MM.1S (cell line): ENCODE results near the gene RAPGEF6.

Experiments used
- DNase-seq: peaks from one replicate; pipeline ENCODE4 v3.0.0-alpha.2; 2015
- H2AFZ ChIP-seq: fragments of 300-600 bp; sonication (generic); 2 replicates; pipeline ENCODE4 v1.6.0; 2016; ENCODE audit warnings: antibody characterized with exemption, low read length
- H3F3A ChIP-seq: fragments of 300-600 bp; sonication (generic); 2 replicates; pipeline ENCODE4 v1.6.1; 2016; ENCODE audit warnings: mild to moderate bottlenecking, antibody characterized with exemption, low read length, moderate library complexity, mixed read lengths; ENCODE audit not compliant: insufficient read depth
- H3K27ac ChIP-seq: fragments of 300-600 bp; sonication (generic); 2 replicates; pipeline ENCODE4 v1.5.1; 2016; ENCODE audit warnings: mild to moderate bottlenecking, low read length
- H3K27me3 ChIP-seq: fragments of 300-600 bp; sonication (generic); replicated peaks from 2 replicates; pipeline ENCODE4 v1.6.0; 2016; ENCODE audit warnings: low read length; ENCODE audit not compliant: insufficient read depth
- H3K36me3 ChIP-seq: fragments of 300-600 bp; sonication (generic); replicated peaks from 2 replicates; pipeline ENCODE4 v1.6.1; 2016; ENCODE audit warnings: mild to moderate bottlenecking, low read length, mixed read lengths; ENCODE audit not compliant: insufficient read depth
- H3K4me1 ChIP-seq: fragments of 300-600 bp; sonication (generic); 2 replicates; pipeline ENCODE4 v1.6.1; 2016; ENCODE audit warnings: low read length, mixed read lengths
- H3K4me2 ChIP-seq: fragments of 300-600 bp; sonication (generic); 2 replicates; pipeline ENCODE4 v1.6.0; 2016; ENCODE audit warnings: low read depth, low read length
- H3K4me3 ChIP-seq: fragments of 300-600 bp; sonication (generic); 2 replicates; pipeline ENCODE4 v1.5.1; 2016; ENCODE audit warnings: low read length, mixed read lengths
- H3K79me2 ChIP-seq: fragments of 300-600 bp; sonication (generic); 2 replicates; pipeline ENCODE4 v1.6.1; 2016; ENCODE audit warnings: mixed run types, low read length, mixed read lengths
- H3K9ac ChIP-seq: fragments of 300-600 bp; sonication (generic); 2 replicates; pipeline ENCODE4 v1.6.1; 2016; ENCODE audit warnings: low read length, mixed read lengths
- H3K9me2 ChIP-seq: fragments of 300-600 bp; sonication (generic); replicated peaks from 2 replicates; pipeline ENCODE4 v1.6.1; 2016; ENCODE audit warnings: mild to moderate bottlenecking, low read length, mixed read lengths; ENCODE audit not compliant: insufficient read depth
- H3K9me3 ChIP-seq: fragments of 300-600 bp; sonication (generic); replicated peaks from 2 replicates; pipeline ENCODE4 v1.6.1; 2016; ENCODE audit warnings: mild to moderate bottlenecking, low read length, mixed read lengths; ENCODE audit not compliant: insufficient read depth
- H4K20me1 ChIP-seq: fragments of 300-600 bp; sonication (generic); 2 replicates; pipeline ENCODE4 v1.6.1; 2016; ENCODE audit warnings: mild to moderate bottlenecking, low read length, moderate library complexity, mixed read lengths; ENCODE audit not compliant: insufficient read depth
- EZH2 ChIP-seq: fragments of 300-600 bp; sonication (generic); optimal IDR thresholded peaks from 2 replicates; pipeline ENCODE3; 2017; ENCODE audit warnings: low read depth, mild to moderate bottlenecking, antibody characterized with exemption, low read length, mixed read lengths
- EZH2phosphoT487 ChIP-seq: fragments of 300-600 bp; sonication (generic); IDR thresholded peaks from 2 replicates; pipeline ENCODE4 v1.6.1; 2018; ENCODE audit warnings: antibody characterized with exemption, low read length
- TF ChIP-seq, protein P1 (sequence below): fragments of 300-600 bp; sonication (generic); IDR thresholded peaks from 2 replicates; pipeline ENCODE4 v1.5.1; 2016; ENCODE audit warnings: antibody characterized with exemption, low read length, mixed read lengths

Gene RAPGEF6

GRCh38 chr5:131659841-131660240 lies 24.8 kb upstream of the RAPGEF6 start:
- DNase-seq, result no peak
- Histone ChIP-seq H3K4me1 (no peaks in the 10 kb centered on the region), H2AFZ (no peak overlapping the region), H3K79me2 (no peaks in the 10 kb centered on the region), H3K27me3 (no peaks in the 10 kb centered on the region), H3K36me3 (peaks cover 4% of the 10 kb centered on the region; the same call in 1 of the 2 replicates), H3F3A (no peaks in the 10 kb centered on the region), H3K9ac (no peak overlapping the region), H4K20me1 (no peaks in the 10 kb centered on the region), H3K4me2 (no peak overlapping the region), H3K9me2 (no peaks in the 10 kb centered on the region), H3K4me3 (no peak overlapping the region), H3K9me3 (no peaks in the 10 kb centered on the region), H3K27ac (no peak overlapping the region)
- TF ChIP-seq EZH2, result no peak
- no peak for TF ChIP-seq EZH2phosphoT487
- TF ChIP-seq, protein P1, sequence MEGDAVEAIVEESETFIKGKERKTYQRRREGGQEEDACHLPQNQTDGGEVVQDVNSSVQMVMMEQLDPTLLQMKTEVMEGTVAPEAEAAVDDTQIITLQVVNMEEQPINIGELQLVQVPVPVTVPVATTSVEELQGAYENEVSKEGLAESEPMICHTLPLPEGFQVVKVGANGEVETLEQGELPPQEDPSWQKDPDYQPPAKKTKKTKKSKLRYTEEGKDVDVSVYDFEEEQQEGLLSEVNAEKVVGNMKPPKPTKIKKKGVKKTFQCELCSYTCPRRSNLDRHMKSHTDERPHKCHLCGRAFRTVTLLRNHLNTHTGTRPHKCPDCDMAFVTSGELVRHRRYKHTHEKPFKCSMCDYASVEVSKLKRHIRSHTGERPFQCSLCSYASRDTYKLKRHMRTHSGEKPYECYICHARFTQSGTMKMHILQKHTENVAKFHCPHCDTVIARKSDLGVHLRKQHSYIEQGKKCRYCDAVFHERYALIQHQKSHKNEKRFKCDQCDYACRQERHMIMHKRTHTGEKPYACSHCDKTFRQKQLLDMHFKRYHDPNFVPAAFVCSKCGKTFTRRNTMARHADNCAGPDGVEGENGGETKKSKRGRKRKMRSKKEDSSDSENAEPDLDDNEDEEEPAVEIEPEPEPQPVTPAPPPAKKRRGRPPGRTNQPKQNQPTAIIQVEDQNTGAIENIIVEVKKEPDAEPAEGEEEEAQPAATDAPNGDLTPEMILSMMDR, result no peak

GRCh38 chr5:131659290-131659689 lies 24.3 kb upstream of the RAPGEF6 start:
- Histone ChIP-seq H3K27me3 (no peaks in the 10 kb centered on the region), H4K20me1 (no peaks in the 10 kb centered on the region), H3K36me3 (peaks cover 4% of the 10 kb centered on the region; the same call in 1 of the 2 replicates), H2AFZ (no peak overlapping the region), H3K4me2 (no peak overlapping the region), H3K9me2 (no peaks in the 10 kb centered on the region), H3K4me1 (no peaks in the 10 kb centered on the region), H3F3A (no peaks in the 10 kb centered on the region), H3K4me3 (no peak overlapping the region), H3K79me2 (no peaks in the 10 kb centered on the region), H3K27ac (no peak overlapping the region), H3K9me3 (no peaks in the 10 kb centered on the region), H3K9ac (no peak overlapping the region)
- no peak for DNase-seq
- TF ChIP-seq EZH2phosphoT487 (no peak), EZH2 (no peak)
- TF ChIP-seq, protein P1, result no peak

- peaks cover 3% of the 10 kb centered on the region; the same call in 1 of the 2 replicates for H3K79me2 ChIP-seq
- H3K36me3 ChIP-seq, result peaks cover 4% of the 10 kb centered on the region; the same call in 1 of the 2 replicates
- H3K9me2 ChIP-seq, result no peaks in the 10 kb centered on the region
- TF ChIP-seq EZH2, result no peak
- no peak for TF ChIP-seq EZH2phosphoT487
- TF ChIP-seq, protein P1, result no peak
- H3K9me3 ChIP-seq, result no peaks in the 10 kb centered on the region
- no peaks in the 10 kb centered on the region for H3K4me1 ChIP-seq
- H2AFZ ChIP-seq, result no peak overlapping the region
- H3K27me3 ChIP-seq, result no peaks in the 10 kb centered on the region
- DNase-seq, result no peak
- no peaks in the 10 kb centered on the region for H4K20me1 ChIP-seq
- H3K4me2 ChIP-seq, result no peak overlapping the region
- H3K4me3 ChIP-seq, result no peak overlapping the region
- no peak overlapping the region for H3K27ac ChIP-seq
- no peak overlapping the region for H3K9ac ChIP-seq
- no peaks in the 10 kb centered on the region for H3F3A ChIP-seq
These were observed 19.7 kb upstream of the RAPGEF6 start for GRCh38 chr5:131654776-131655175.
